Left ventricle myocardium inferior (tissue), 1 donor: Measurements from ENCODE around the gene EDA2R. TPM values are rescaled to one million over a fixed set of nuclear protein-coding genes. Genes with fewer than 3 reads are reported as not detected.

Experiments
- DNase-seq: peaks from one replicate; pipeline ENCODE4 v3.0.0-alpha.2; 2020
- H3K27ac ChIP-seq: fragments of 200-600 bp; replicated peaks from 2 replicates; pipeline ENCODE4 v1.8.0; 2021
- H3K27me3 ChIP-seq: fragments of 200-600 bp; 2 replicates; pipeline ENCODE4 v1.8.0; 2021; ENCODE audit warnings: low read depth
- H3K36me3 ChIP-seq: fragments of 200-600 bp; 2 replicates; pipeline ENCODE4 v1.8.0; 2021
- H3K4me1 ChIP-seq: fragments of 200-600 bp; 2 replicates; pipeline ENCODE4 v1.8.0; 2021
- H3K4me3 ChIP-seq: fragments of 200-600 bp; 2 replicates; pipeline ENCODE4 v1.8.0; 2021; ENCODE audit warnings: mild to moderate bottlenecking, moderate library complexity
- H3K9me3 ChIP-seq: fragments of 200-600 bp; replicated peaks from 2 replicates; pipeline ENCODE4 v1.8.0; 2021
- intact Hi-C: fragments of 100-400 bp; cut with micrococcal nuclease; formaldehyde crosslinking; loops from one replicate; pipeline ENCODE4 v1.11.0; 2022
- total RNA-seq: library from RNA; stranded (reverse); fragmentation: NEBNext Ultra II Directional; extraction: Animal tissue kit (Norgen Biotek cat#: 25700); gene quantifications from one replicate; pipeline ENCODE4 v1.2.1, GENCODE V29; 2021
- TF ChIP-seq, protein P1 (sequence below): fragments of 200-600 bp; IDR thresholded peaks from 2 replicates; pipeline ENCODE4 v1.8.0; 2021; ENCODE audit warnings: antibody characterized with exemption, mild to moderate bottlenecking, borderline replicate concordance
- donor health status: DM: no; HTN: yes; CAD: no; lungs with severe emphysema.

The EDA2R gene
- total RNA-seq, 1 donor from 2014 or later = 1.7 TPM

DNA sequence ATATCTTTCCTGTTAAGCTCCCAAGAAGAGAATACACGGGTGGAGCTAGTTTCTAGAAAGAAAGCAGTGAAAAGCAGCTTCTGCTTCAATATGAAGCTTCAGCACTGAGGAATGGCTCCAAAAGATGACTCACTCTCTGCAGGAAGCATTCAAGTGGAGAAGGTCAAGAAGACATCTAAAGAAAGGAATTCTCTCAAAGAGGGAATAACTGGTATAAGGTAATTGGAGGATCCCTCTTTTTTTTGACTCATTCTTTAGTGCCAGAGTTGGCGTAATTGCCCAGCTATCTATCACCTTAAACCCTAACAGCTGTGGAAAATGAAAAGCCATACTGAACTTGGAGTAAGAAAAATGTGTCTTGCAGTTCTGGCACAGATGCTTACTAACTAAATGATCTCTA lies 3.5 kb downstream of the EDA2R start:
- intact Hi-C loops = no loop called here
- no peaks in the 10 kb centered on the region for H3K9me3 ChIP-seq
- TF ChIP-seq, protein P1, sequence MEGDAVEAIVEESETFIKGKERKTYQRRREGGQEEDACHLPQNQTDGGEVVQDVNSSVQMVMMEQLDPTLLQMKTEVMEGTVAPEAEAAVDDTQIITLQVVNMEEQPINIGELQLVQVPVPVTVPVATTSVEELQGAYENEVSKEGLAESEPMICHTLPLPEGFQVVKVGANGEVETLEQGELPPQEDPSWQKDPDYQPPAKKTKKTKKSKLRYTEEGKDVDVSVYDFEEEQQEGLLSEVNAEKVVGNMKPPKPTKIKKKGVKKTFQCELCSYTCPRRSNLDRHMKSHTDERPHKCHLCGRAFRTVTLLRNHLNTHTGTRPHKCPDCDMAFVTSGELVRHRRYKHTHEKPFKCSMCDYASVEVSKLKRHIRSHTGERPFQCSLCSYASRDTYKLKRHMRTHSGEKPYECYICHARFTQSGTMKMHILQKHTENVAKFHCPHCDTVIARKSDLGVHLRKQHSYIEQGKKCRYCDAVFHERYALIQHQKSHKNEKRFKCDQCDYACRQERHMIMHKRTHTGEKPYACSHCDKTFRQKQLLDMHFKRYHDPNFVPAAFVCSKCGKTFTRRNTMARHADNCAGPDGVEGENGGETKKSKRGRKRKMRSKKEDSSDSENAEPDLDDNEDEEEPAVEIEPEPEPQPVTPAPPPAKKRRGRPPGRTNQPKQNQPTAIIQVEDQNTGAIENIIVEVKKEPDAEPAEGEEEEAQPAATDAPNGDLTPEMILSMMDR = no peak

DNA sequence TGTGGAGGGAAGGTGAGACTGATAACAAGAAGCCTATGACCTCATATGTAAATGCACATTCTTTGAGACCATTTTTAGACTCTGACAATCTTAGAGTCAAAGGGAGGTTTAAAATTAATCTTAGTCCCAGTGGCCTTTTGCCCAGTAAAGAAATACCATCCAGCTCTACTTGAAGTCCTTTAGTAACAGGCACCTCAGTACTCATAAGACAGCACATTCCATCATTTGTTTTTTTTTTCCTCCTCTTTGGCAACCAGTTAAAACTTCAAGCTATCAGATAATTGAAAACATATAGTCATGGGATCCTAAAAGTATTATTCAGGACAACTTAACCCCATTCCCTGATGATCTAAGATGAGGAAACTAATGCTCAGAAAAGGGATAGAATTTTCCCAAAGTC lies 4.6 kb downstream of the EDA2R start:
- DNase-seq = no peak
- no peak overlapping the region for H3K27ac ChIP-seq
- H3K4me1 ChIP-seq = peaks cover 3% of the 10 kb centered on the region
- intact Hi-C loops = no loop called here
- H3K9me3 ChIP-seq = no peaks in the 10 kb centered on the region
- no peaks in the 10 kb centered on the region for H3K36me3 ChIP-seq
- TF ChIP-seq, protein P1 = no peak
- H3K4me3 ChIP-seq = no peak overlapping the region
- no peaks in the 10 kb centered on the region for H3K27me3 ChIP-seq

More for the DNA sequence above, 3.5 kb downstream of the EDA2R start:
- no peak for DNase-seq
- Histone ChIP-seq H3K27ac (no peak overlapping the region), H3K27me3 (no peaks in the 10 kb centered on the region), H3K36me3 (no peaks in the 10 kb centered on the region), H3K4me1 (peaks cover 3% of the 10 kb centered on the region), H3K4me3 (no peak overlapping the region)

DNA sequence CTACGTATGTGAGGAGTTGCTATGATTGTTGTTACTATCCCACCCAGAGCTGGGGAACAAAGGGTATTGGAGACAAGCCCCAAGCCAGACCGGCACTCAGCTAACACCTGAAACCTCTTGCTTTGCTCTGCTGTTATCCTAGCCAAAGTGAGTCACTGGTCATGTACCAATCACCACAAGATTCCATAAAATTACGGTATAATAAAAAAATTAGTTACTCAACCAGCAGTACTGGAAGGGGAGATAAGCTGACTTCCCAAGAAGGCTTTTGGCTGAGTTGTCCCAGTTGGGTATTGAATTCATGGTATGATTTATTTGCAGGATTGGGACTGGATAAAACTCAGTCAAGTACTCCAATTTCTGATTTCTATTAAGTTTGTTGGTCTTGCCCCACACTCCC lies 5.3 kb downstream of the EDA2R start:
- DNase-seq = no peak
- H3K9me3 ChIP-seq = no peaks in the 10 kb centered on the region
- no peak overlapping the region for H3K4me3 ChIP-seq
- H3K4me1 ChIP-seq = peaks cover 3% of the 10 kb centered on the region
- TF ChIP-seq, protein P1 = no peak
- H3K27me3 ChIP-seq = no peaks in the 10 kb centered on the region
- intact Hi-C loops = no loop called here
- H3K36me3 ChIP-seq = no peaks in the 10 kb centered on the region
- no peak overlapping the region for H3K27ac ChIP-seq

DNA sequence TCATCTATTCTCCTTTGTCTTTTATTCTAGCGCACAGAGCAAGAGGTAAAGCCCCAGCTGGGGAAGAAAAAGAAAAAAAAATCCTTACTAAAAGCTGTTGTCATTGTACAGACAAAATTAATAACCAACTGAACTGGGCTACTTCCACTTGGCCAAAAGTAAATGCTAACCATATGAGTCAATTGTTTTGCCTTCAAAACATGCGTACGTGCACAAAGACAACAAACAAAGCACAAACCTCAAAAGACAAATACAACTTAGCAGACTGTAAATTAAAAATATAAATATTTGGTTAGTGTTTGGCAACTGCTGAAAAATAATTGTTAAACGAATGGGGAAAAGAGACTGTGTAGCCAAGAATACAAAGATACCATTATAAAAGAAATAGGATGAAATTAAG lies 5.9 kb downstream of the EDA2R start:
- Histone ChIP-seq H3K4me1 (peaks cover 3% of the 10 kb centered on the region), H3K36me3 (no peaks in the 10 kb centered on the region), H3K27me3 (no peaks in the 10 kb centered on the region), H3K9me3 (no peaks in the 10 kb centered on the region), H3K27ac (no peak overlapping the region), H3K4me3 (no peak overlapping the region)
- intact Hi-C loops = no loop called here
- TF ChIP-seq, protein P1 = no peak
- DNase-seq = no peak

DNA sequence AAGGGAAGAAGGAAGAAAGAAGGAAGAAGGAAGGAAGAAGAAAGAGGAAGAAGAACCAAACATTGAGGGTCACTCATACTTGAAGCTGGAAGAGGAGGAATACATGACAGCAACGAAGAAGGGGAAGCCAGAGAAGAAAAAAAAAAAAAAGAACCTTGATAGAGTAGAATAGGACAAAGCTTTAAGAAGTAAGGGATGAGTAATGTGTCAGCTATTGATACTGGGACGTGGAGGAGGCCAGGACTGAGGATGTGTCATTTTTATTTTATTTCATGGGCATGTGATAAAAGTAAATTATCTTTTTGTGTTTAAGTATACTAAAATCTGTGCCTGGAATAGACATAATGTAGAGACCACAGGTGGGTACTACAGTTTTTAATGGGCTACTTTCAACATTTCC lies 6.4 kb downstream of the EDA2R start:
- Histone ChIP-seq H3K27ac (no peak overlapping the region), H3K27me3 (no peaks in the 10 kb centered on the region), H3K4me1 (peaks cover 3% of the 10 kb centered on the region), H3K9me3 (no peaks in the 10 kb centered on the region), H3K36me3 (no peaks in the 10 kb centered on the region), H3K4me3 (no peak overlapping the region)
- intact Hi-C loops = no loop called here
- TF ChIP-seq, protein P1 = no peak
- DNase-seq = no peak

DNA sequence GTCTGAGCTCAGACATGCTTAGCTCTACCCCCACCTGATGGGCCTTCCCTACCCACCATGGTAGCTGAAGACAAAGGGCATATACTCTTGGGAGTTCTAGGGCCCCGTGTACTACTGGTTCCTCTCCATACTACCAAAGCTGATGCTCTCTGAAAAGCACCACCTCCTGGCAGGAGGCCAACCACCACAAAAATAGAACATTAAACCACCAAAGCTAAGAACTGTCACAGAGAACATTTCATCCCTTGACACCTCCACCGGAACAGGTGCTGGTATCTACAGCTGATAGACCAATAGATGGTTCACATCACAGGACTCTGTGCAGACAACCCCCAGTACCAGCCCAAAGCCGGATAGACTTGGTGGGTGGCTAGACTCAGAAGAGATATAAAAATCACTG lies 13.4 kb downstream of the EDA2R start:
- Histone ChIP-seq H3K36me3 (no peaks in the 10 kb centered on the region), H3K4me1 (no peaks in the 10 kb centered on the region), H3K27ac (no peak overlapping the region), H3K27me3 (no peaks in the 10 kb centered on the region), H3K4me3 (no peak overlapping the region), H3K9me3 (no peaks in the 10 kb centered on the region)
- intact Hi-C loops = no loop called here
- DNase-seq = no peak
- TF ChIP-seq, protein P1 = no peak
